GM19240 (cell line): ENCODE measurements around the gene CDX2.

Source experiments
- DNase-seq: peaks from one replicate; pipeline ENCODE4 v3.0.0; 2011; ENCODE audit warnings: low spot score; ENCODE audit not compliant: insufficient read length

The CDX2 gene

DNA sequence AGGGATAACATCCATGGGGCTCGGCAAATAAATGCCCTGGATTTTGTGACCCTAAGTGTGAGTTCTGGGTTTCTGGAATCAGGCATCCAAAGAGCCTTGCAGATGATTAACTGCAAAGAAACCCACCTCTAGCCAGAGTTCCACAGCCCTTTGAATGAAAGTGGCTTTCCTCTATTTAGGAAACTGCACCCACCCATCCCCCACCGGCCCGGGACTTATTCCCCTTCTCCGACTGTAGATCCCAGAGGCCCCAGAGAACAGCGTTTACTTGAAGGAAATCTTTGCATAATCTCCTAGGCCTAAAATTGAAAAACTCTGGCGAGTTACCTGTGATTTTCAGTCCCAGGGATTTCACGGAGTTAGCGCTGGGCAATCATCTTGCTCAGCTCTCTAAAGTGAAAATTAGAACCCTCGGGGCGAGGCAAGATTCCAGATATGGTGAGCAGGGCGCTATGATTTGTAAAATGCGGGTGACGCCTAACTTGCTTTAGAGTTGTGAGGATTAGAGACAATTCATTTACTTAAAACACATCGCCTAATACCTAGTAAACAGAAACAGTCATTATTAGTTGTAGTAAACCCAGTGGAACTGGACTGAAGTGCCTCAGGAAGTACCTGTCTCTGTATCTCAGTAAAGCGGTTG lies 10.0 kb upstream of the CDX2 start:
- no peak for DNase-seq

DNA sequence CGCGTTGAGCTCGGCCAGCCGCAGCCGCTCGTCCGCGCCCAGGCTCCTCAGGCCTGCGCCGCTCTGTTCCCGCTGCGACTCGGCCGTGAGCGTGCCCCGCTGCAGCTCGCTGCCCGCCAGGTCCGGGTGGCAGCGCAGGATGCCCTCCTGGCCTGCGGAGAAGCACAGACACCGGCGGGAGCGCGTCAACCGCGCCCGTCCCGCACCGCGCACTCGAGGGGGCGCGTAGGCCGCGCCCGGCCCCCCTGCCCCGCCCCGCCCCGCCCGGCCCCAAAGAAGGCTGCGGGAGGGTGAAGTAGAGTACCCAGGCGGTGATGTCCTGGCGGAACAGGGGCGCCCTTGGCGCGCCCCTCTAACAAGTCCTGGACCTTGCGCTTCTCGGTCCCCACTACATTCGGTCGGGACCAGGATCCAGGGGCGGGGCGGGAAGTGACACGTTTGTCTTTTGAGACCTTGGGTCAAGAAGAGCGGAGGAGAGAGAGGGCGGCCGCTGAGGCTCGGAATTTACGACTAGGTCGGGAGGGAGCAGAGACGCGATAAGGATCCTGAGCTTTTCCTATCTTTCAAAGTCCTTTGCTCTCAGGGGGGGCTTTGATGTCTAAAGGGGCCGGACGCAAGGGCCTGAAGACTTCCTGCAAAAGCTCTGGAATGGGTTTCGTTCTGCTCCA lies 9.3 kb upstream of the CDX2 start:
- DNase-seq, result no peak

DNA sequence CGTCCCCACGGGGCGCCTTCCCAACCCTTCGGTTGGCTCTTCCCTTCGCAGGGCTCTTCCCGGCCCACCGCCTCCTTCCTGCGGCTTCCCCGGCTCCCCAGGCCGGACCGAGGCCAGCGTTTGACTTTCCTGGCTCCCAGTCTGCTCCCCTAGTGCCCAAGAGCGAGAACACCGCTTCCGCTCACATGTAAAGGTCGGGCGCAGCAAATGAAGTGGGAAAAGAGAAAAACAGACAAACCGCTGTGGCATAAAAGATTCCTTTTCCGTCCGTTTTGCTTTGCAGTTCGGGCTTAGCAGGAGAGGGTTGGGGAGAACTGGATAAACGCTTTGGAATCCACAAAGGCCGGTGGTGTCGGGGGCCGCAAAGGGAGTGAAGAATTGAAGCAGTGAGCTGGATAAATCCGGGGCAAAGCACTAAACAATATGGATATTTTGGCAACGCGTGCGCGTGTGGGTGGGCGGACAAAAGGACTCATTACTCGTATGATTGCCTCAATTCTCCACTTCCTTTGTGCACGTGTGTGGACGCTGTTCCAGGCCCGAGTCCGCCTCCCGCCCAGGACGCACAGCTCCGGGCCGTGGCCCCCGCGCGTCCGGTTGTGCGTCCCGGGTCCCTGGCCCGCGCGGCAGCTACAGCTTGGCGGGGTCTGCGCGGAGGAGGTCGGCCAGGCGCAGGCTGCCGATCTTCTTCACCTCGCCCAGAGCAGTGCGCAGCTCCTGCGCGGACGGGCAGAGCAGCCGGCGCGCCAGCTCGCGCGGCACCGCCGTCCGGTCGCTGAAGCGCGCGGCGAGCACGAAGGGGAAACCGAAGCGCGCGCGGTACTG lies 8.6 kb upstream of the CDX2 start:
- DNase-seq, result no peak

DNA sequence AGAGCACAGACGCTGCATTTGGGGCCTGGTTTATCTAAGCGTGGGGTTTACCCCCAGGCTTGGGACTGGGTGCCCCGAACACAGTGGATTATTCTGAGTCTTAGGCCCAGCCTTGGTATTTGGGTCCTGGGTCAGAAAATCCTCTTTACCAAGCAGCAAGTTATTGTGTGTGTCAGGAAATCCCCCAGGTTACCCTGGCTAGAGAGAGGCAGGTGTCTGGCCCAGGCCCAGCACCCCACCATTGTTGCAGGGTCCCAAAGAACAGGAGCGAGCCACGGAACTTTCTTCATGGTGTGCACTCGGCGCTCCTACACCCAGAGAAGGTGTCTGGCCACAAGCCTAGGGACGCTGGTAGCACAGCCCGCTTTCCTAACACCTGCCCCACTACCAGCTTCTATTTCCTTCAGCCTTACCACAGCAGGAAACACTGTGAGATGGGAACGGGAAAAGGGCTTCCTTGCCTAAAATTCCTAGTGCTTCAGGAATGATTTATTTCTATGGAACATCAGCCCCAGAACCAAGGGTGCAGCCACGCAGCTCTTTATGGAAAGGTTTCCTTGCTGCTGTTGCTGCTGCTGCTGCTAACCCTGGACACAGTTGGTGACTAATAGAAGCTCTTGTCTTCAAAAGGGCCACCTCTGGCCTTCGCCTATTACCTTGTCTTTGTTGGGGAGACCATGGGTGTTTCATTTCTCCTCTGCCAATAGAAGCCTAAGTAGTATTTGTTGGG lies 7.4 kb upstream of the CDX2 start:
- DNase-seq, result no peak

DNA sequence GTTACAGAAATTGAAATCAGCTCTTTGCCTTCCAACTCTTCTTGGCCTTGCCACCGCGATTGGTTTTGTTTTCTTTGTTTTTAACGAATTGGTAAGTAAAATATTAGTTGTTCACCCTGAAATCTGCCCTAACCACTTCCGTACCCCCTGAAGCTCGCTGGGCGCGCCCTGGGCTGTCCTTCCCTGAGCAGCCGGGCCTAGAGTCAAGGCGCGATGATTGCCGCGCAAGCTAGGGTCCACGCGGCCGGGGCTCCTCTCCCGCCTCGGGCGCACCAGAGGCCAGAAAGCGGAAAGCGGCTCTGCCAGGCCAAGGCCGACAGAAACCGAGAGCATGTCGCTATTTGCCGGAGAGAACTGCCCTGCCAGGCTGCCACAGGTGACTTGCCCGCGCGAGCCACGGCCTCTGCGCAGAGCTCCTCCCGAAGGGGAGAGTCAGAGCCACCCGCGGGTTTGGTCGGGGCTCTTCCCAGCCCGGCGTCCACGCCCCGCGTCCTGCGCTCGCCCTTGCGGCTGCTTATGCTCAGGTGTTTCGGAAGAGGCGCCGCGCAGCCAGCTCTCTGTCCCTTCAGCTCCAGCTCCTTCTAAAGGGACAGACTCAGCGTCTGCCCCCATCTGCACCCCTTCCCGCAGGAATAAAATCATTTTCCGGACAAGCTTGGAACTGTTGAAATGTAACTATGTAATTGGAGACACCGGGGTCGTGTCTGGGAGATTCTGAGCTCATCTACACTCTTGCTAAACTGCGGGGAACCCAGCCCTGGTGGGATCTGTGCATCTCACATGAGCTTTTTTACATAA lies 6.6 kb upstream of the CDX2 start:
- no peak for DNase-seq

DNA sequence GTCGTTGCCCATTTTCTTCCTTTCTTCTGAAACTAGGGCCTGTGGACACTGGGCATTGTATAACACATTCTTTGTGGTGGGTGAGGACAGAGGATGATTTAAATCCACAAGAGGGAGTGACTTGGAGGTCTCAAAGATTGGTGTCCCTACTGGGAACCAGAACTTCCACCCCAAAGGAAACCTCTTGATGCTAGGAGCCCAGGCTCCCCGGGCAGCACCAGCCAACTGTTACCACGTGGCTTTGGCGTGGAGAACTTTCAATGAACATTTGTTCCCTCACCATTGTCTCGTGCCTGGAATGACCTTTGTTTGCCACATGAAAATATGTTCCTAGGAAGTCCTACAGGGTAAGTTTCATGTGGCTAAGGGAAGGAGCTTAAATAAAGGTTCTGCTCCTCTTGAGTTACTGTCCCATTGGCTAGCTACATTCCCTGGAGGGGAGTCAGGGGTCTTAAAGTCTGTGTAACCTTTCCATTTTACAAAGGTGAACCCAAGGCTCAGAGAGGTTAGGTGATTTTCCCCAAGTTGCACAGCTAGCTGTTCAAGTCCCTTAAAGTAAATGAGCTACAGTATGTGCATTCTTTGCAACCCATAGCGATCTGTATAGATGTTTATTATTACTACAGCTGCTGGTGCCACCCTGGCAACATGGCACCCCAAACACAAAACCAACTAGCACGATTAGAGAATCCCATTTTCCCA lies 5.0 kb upstream of the CDX2 start:
- no peak for DNase-seq

DNA sequence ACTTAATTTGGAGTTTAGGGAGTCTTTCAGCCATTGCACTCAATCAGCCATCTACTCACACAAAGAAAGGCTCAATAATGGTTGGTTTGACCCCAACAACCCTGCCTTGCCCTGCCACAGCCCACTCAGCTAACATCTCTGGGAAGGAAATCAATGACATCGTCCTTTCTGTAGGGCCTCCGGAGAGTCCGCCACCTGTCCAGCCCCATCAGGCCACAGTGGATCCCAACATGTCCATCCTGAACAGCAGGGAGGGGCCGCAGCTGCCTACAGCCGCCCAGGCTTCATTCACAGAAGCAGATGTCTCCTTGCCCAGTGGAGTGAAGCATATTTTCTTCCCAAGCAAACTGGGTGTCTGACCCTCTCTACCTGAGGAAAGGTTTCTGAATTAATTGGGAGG lies 4.2 kb upstream of the CDX2 start:
- no peak for DNase-seq

DNA sequence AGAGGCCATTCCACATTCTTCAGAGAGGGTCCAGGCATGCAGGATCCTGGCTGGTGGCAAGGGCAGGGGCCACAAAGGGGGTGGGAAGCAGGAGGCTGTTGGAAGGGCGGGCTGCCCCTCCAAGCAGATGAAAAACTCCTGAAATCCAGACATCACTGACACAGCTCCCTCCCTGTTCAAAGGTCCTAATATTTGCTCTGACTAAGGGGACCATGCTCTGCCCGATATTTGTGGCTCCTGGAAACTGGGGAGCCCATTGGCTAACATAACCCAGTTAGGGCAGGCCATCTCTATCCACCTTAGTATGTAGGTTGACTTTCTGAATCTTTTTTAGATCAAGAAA lies 3.3 kb upstream of the CDX2 start:
- no peak for DNase-seq

DNA sequence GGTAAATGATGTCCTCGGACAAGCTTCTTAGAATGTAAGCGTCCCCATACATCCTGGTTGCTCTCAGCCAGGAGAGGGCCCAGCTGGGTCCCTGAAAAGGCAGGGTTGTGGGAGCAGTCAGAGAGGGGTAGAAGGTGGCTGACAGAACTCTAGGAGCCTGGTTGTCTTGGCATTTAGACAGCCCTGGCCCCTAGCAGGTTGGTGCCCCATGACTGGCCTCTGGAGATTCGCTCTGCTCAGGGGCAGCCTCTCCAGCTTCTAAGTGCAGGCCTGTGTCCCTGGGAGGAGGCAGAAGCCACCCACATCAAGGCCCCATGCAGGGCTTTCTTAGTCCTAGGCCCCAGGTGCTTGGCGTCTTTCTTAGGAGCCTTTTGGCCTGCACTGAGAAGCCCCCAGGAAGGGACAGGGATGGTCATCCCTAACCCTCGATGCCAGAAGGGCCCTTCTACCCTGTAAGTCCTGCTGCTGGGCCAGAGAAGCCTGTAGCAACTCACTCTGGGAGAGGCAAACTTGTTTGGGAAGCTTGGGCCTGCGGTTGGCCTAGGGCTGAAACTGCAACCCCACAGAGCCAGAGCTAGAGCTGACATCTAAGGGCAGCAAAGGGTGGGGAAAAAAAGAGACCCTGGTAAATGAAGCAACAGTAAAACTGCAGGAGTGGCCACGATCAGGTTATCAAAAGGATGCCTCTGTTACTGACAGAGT lies 2.8 kb upstream of the CDX2 start:
- DNase-seq, result no peak

DNA sequence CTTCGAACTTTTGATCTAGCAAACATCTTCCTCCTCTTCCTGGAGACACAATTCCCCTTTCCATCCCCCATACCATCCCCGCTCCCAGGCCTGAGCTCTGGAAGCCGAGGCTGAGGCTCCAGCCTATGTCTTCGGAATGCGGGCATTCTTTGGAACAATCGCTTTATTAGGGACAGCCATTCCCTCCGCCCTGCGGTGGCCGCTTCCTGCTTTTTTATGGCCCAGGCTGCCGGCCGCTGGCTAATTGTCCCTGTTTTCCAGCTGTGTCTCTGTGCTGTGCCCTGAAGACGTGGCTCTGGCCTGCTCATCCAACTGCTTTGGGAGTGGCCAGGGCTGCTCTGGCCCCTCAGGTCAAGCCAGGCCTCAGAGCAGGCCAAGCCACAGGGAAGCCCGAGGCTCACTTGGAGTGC lies 2.1 kb upstream of the CDX2 start:
- no peak for DNase-seq

DNA sequence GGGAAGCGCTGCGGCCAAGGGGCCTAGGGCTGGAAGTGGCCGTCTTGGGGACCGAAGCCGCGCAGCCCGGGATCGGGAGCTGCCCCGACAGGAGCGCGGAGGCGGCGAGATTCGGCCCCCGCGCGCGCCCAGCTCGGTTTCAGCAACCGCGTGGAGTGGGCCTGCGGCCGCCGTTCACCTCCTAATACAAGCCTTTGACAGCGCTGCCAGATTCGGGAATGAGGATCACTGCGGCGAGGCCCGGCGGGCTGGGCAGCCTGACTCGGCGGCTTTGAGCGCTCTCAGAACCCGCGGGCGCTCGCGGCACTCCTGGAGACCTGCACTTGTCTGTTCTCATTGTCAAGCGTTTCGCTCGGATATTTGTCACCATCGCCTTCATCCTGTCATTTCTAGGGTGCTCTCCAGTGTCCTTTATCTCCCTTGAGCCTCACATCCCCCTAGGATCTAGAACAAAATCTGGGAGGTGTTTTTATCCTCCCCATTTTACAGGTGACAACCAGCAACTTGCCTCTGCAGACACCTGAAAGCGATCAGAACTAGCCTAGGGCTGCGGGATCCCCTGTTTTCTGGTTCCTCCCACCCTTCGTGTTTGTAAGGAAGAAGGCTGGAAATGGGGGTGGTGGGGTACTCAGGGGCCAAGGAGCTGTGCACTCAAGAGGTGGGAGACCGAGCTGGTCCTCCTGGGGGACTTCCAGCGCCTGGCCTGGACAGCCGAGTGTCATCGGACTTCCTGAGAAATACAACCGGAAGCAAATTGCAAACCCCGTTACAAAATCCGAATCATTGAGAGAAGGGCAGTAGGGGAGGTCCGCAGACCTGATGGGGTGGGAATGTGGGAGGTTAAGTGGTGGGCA lies 1.5 kb upstream of the CDX2 start:
- no peak for DNase-seq

DNA sequence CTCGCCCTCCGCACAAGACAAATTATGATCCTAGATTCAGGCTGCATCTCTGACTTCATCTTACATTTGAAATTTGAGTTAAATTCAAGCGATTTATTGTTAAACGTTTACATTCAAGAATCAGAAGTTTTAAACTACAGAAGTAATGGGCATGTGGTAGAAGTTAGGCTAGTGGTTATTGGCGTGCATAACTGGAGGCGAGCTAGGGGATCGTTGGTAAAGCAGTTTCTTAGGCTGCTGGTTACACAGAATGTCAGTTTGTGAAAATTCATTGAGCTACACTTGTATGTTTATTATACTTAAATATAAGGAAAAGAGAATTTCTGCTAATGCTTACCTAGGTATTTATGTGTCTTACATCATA lies 733 bp upstream of the CDX2 start:
- DNase-seq, result no peak

DNA sequence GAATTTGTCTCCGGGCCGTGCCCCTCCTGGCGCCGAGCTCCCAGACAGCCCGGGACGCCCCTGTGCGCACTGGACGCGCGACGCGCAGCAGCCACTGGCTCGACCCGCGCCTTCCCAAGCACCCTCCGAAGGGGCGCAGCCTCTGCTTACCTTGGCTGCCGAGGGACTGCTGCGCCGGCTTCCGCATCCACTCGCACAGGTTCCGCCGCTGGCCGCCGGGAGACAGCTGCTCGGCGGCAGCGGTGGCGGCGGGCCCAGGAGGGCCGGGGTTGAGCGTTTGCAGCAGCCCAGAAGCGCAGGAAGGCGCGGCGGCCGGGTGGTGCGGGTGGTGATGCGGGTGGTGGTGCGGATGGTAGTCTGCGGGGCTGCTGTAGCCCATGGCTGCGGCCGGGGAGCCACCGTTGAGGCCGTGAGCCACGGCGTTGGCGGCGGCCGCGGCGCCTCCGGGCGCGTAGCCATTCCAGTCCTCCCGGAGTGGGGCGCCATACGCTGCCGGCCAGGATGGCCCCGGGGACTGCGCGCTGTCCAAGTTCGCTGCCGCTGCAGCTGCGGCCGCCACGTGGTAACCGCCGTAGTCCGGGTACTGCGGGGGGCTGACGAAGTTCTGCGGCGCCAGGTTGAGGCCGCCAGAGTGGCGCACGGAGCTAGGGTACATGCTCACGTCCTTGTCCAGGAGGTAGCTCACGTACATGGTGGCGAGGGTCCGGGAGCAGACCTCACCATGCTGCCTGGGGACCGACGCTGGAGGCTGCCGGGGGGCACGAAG lies 616 bp downstream of the CDX2 start:
- DNase-seq, result no peak

DNA sequence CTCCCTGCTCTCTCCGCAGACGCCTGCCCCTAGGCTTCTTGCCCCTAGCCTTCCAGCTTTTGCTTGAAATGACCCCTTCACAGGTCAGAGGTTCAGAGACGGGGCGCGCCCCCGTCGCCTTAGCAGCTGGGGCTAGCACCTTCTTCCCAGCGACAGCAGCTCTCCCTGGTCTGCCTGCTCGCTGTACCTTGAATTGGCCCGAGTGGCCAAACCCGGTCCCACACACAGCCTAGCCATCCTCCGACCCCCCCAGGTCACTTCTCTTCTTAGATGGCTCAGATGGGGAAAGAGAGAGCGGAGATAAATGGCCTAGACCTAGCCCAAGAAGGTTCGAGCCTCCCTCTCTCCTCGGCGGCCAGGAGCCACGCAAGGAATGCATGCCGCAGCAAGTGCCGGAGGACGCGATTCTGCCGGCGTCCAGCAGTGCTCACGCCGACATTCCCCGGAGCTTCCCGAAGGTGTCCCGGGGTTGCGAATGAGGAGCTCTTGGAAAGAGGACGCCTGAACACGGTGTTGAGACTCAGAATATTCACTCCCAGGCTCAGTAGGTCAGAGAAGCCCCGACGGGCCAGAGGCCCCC lies 1.3 kb downstream of the CDX2 start:
- no peak for DNase-seq

DNA sequence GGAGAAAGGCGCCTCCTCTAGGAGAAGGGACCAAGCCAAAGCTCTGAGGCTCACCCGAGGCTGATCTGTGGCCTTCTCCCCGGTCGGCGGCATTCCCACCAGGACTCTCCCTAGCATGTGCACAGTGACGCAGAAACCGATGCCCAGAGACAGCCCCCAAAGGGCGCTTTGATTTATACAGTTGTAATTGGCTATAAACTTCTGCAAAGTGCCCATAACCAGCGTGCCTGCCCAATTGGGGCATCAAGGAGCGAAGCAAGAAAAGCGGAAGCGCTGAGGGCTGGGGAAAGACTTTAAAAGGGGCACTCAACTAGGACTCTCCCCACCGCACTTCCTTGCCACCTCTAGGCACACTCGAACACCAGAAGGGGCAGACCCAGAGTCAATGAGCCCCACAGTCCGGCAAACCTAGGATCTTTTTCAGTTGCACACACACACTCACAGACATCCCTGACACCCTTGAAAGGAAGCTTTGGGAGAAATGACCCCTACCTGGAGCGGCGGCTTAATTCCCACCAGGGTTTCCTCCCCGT lies 1.8 kb downstream of the CDX2 start:
- no peak for DNase-seq

DNA sequence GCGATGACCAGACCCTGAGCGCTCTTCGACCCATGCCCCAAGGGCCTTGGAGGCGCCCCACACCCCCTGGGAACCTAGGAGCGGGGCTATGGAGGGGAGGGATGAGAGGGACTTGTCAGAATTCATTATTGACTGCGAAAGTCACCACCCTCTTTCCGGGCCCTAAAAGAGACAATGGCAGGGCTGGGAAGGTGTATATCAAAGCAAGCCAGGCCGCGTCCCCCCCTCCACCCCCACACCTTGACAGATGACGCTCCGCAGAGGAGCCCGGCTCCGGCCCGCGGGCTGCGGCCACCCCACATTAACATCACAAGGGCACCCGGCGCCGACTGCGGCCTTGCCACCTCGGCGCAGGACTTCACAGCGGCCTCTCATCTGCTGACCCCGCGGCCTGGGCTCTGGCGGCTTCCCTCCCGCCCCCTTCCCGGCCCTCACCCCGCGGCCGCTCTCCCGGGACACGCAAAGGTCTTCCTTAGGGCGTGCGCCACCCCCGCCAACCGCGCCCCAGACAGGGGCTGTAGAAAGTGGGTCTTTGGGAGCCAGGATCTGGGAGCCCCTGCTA lies 2.4 kb downstream of the CDX2 start:
- no peak for DNase-seq
